ENCODE results near the gene ACD.

DNA sequence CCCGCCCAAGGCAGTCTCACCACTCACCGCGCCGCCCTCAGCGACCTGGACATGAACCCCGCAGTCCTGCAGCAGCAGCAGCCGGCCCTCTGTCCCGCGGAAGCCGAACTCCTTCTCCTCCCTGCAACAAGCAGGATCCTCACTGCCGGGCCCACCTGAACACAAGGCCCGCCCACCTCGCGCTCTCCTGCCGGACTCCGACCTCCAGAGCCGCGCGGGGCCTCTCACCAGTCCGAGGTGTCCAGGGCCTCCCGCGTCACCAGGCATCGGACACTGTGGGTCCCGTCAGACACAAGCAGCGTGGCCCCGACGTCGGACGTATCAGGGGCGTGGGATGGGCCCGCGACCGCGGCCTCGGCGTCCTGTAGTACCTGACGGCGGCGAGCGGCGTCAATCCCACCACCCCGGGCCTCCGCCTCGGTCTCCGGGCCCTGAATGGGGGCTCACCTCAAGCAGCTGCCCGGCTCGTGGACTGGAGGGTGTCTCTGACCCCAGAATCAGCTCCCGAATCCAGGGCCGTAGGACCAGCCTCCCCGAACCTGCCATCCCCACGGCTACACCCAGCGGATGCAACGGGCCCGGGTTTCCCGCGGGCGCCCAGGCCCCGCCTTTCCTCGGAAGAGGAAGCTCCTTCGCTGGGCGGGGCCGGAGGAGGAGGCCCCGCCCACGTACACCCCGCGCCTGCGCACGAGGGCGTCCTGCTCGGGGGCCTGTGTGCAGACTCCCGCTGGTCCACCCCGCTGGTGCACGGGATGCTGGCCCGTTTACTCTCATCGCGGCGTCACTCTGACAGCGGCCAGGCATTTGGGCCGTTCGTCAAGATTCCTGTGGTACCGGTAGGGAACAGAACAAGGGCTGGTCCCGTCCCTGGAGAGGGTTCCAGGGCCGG is at the start of gene ACD:
- TF ChIP-seq CTCF (IDR thresholded peaks at IDR 0.05): no peak
- TF ChIP-seq POLR2A (IDR thresholded peaks at IDR 0.05): peak; percentile 95
